ENCODE data around the gene CDK15.

DNA sequence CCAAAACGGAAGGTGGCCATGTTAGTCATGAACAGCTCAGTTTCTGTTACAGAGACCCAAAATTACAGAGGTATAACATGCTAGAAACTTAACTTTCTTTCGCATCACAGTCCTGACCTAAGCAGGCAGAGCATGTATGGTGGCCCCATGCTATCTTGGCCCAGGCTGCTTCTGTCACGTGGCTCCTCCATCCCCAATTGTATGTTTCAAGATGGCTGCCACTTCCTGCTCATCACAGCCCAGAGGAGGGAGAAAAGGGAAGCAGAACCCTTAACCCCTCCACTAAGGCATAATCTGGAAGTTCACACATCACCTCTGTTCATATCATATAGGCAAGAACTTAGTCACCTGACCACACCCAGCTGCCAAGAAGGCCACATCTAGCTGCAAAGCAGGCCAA is 28.7 kb downstream of the CDK15 start:
- TF ChIP-seq GATA2 (IDR thresholded peaks at IDR 0.05; ENCODE audit: low read depth, low read length) (no peak), GATA3 (IDR thresholded peaks at IDR 0.05; ENCODE audit: low read depth, low read length) (no peak)
